ENCODE measurements around the gene LRRC74A.
"Not testable (repeated sequence)": the region's sequence is repeated elsewhere in the genome, so short reads cannot be mapped to it uniquely, and the experiment has no call there.

LRRC74A gene

GRCh38 chr14:76898006-76898405 is 71.8 kb downstream of the LRRC74A start:
- DNase-seq, result not testable (repeated sequence)

GRCh38 chr14:76900682-76901081 is 74.5 kb downstream of the LRRC74A start:
- DNase-seq, result no peak

- DNase-seq, result no peak
Measured at GRCh38 chr14:76901171-76902055, 75.2 kb downstream of the LRRC74A start.

GRCh38 chr14:76902591-76902990 is 76.4 kb downstream of the LRRC74A start:
- DNase-seq, result no peak

- DNase-seq, result no peak
Measured at GRCh38 chr14:76904100-76904739, 78.0 kb downstream of the LRRC74A start.

- peak; percentile 63 for DNase-seq
Measured at GRCh38 chr14:76904740-76905569, 78.7 kb downstream of the LRRC74A start.

GRCh38 chr14:76908834-76909233 is 82.6 kb downstream of the LRRC74A start:
- DNase-seq, result no peak

- DNase-seq, result no peak
Measured at GRCh38 chr14:76909266-76909665, 83.1 kb downstream of the LRRC74A start.

- DNase-seq, result no peak
Measured at GRCh38 chr14:76910371-76910890, 84.2 kb downstream of the LRRC74A start.

GRCh38 chr14:76911473-76911872 is 85.3 kb downstream of the LRRC74A start:
- no peak for DNase-seq

- peak; percentile 56 for DNase-seq
Measured at GRCh38 chr14:76914533-76915081, 88.4 kb downstream of the LRRC74A start.

GRCh38 chr14:76916040-76916715 is 90.0 kb downstream of the LRRC74A start:
- no peak for DNase-seq

- DNase-seq, result peak; percentile 65
Measured at GRCh38 chr14:76917158-76917596, 91.0 kb downstream of the LRRC74A start.

GRCh38 chr14:76917745-76918255 is 91.6 kb downstream of the LRRC74A start:
- DNase-seq, result peak; percentile 73

- no peak for DNase-seq
Measured at GRCh38 chr14:76918256-76918781, 92.1 kb downstream of the LRRC74A start.

- peak; percentile 56 for DNase-seq
Measured at GRCh38 chr14:76918782-76919394, 92.7 kb downstream of the LRRC74A start.
